ENCODE measurements around the gene LOXL3. TPM values are rescaled to one million over a fixed set of nuclear protein-coding genes. Genes with fewer than 3 reads are reported as not detected.
A peak's percentile ranks its signal among the peaks of the same experiment; 100 is the strongest.

Gene LOXL3, protein sequence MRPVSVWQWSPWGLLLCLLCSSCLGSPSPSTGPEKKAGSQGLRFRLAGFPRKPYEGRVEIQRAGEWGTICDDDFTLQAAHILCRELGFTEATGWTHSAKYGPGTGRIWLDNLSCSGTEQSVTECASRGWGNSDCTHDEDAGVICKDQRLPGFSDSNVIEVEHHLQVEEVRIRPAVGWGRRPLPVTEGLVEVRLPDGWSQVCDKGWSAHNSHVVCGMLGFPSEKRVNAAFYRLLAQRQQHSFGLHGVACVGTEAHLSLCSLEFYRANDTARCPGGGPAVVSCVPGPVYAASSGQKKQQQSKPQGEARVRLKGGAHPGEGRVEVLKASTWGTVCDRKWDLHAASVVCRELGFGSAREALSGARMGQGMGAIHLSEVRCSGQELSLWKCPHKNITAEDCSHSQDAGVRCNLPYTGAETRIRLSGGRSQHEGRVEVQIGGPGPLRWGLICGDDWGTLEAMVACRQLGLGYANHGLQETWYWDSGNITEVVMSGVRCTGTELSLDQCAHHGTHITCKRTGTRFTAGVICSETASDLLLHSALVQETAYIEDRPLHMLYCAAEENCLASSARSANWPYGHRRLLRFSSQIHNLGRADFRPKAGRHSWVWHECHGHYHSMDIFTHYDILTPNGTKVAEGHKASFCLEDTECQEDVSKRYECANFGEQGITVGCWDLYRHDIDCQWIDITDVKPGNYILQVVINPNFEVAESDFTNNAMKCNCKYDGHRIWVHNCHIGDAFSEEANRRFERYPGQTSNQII
- under 1 TPM in 1 of 2 experiments, not detected in 1; 0.22 TPM for total RNA-seq
- polyA plus RNA-seq: under 1 TPM; 0.06 to 0.15 (median 0.06) TPM
- total RNA-seq: 0 to 0.34 (median 0.16) reads per million in 6 experiments

DNA sequence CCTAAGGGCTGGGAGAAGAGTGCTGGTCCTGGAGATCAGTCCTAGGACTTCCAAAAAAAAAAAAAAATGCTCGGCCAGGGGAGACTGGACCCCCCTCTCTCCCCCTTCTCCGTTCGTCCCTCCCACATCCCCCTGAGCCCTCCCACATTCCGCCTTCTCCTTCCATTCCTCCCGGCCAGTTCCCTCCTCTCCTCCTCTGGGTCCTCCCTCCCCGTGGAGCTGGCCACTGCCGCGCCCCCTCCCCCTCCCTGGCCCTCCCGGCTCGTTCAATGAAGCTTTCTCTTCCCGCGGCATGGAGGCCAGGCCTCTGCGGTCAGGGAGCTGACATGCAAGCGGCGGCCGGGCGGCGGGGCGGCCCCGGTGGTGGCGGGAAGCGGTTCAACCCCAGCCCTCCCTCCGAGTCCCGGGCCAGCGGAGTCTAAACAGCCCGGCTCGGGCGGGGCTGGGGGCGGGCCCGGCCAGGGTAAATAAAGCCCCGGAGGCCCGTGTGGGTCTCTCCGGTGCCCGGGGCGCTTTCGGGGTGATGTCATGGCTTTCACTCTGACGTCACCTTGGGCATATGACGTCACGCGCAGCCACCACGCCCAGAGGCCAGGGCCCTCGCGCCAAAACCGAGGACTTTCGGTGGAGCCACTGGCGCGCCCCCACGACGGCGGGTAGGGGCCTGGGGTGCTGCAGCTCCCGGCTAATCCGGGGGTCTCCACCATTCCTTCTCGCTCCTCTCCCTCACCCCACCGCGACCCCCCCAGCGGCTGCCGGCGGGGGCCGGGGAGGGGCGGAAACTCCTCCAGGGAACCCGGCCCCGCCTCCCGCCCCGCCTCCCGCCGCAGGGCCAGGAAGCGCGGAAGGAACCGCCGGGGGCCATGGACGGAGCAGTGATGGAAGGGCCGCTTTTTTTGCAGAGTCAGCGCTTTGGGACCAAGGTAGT lies at the start of gene LOXL3, which contains the start of gene DOK1:
TSS of gene LOXL3 (minus strand) at position 51 of the 928 bp plus-strand sequence. CDS start 1,308 bp downstream, outside the sequence.
TSS of gene DOK1 (plus strand) at position 829 of the 928 bp plus-strand sequence. CDS start at position 864, 35 bp downstream.
- POLR2A ChIA-PET: interaction anchor here (0.6 to 1.1 kb wide), 5 partner anchors 23 to 82 kb away, joined by 3 to 5 read pairs (median 4); partner anchors contain the start of genes AUP1, HTRA2 and MRPL53
- Mint-ChIP-seq H3K4me1 (peaks cover 12 to 26% (median 25%) of the 10 kb centered on the region in 4 donors), H3K27me3 (peaks cover 16 to 39% (median 27%) of the 10 kb centered on the region in 5 donors), H3K36me3 (no peaks in the 10 kb centered on the region), H3K4me3 (peak within 1 kb of the TSS; percentile 82 to 98 (median 92)), H3K27ac (peak within 1 kb of the TSS; percentile 66 to 95 (median 90)), H3K9me3 (no peaks in the 10 kb centered on the region)
- DNase-seq: peak; percentile 65 to 88 (median 78)
- ATAC-seq: peak; percentile 77 to 79

DNA sequence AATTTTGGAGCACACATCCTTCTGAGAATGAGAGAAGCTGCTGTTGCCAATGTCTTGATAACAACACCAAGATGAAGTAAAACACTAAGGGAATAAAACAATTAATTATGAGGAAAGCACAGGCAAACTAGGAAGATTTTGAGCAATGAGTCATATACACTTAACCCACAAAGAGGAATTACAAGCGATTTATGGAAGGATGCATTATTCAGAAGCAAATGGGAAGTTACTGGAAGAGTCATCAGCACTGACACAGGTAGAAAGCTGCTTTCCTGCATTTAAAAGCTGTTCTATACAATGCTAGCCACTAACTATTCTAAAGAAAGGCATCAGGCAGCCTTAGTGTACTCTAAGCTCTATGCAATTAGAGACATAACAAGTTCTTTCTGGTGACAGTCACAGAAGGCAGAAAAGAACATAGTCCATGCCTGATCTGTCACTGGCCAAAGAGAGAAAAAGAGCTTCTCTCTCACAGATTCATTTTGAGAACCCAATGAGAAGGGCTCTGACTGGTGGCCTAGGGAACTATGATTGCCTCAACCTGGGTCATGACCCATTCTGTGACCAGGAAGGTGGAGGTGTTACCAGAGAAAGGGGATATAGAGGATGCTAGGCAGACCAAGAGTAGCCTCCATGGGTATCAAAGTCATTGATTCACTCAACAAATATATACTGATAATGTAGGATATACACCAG lies 49.0 kb upstream of the LOXL3 start:
- Mint-ChIP-seq H3K27me3 (peaks cover 18 to 43% (median 26%) of the 10 kb centered on the region in 5 donors), H3K36me3 (no peaks in the 10 kb centered on the region), H3K27ac (no peak overlapping the region), H3K4me3 (no peak overlapping the region), H3K4me1 (peaks cover 0 to 4% (median 1%) of the 10 kb centered on the region in 4 donors), H3K9me3 (no peaks in the 10 kb centered on the region)
- DNase-seq (no peak), ATAC-seq (no peak)
- POLR2A ChIA-PET: no interaction called here

DNA sequence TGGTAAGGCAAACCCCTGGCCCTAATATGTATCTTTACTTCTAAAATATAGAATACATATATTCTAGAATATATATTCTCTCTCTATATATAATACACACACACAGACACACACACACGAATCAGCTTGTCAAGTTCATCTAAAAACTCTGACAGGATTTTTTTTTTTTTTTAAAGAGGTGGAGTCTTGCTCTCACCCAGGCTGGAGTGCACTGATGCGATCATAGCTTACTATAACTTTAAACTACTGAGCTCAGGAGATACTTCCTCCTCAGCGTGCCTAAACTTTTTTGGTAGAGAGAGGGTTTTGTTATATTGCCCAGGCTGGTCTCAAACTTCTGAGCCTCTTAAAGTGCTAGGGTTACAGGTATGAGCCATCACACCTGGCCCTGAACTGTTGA lies 45.9 kb upstream of the LOXL3 start:
- H3K36me3 Mint-ChIP-seq: no peaks in the 10 kb centered on the region
- no peak overlapping the region for H3K4me3 Mint-ChIP-seq
- H3K9me3 Mint-ChIP-seq: no peaks in the 10 kb centered on the region
- H3K27me3 Mint-ChIP-seq: peaks cover 18 to 57% (median 31%) of the 10 kb centered on the region in 5 donors
- H3K4me1 Mint-ChIP-seq: peaks cover 0 to 4% (median 1%) of the 10 kb centered on the region in 4 donors
- ATAC-seq: no peak
- no peak for DNase-seq
- no peak overlapping the region for H3K27ac Mint-ChIP-seq
- POLR2A ChIA-PET: no interaction called here

DNA sequence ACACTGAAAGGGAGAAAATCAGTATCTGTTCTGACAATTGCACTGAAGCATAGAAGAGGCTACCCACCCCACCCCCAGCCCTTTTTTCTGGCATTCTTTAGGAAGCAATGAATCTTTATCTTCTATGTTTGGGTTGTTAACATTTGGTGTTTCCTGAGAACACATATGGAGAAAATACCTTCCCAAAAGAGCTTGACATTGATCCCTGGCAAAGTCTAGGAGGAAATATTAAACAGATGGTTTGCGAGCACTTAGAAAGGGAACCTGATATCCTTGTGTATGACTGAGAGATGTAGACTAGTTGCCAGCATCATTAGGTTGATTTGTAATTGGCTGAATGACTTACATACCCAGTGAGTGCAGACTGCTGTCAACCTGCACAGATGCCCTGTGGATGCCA lies 43.7 kb upstream of the LOXL3 start:
- peaks cover 0 to 4% (median 0%) of the 10 kb centered on the region in 4 donors for H3K4me1 Mint-ChIP-seq
- no peak overlapping the region for H3K27ac Mint-ChIP-seq
- DNase-seq (no peak), ATAC-seq (no peak)
- H3K27me3 Mint-ChIP-seq: peaks cover 19 to 57% (median 27%) of the 10 kb centered on the region in 5 donors
- no peaks in the 10 kb centered on the region for H3K9me3 Mint-ChIP-seq
- H3K36me3 Mint-ChIP-seq: no peaks in the 10 kb centered on the region
- POLR2A ChIA-PET: no interaction called here
- no peak overlapping the region for H3K4me3 Mint-ChIP-seq

DNA sequence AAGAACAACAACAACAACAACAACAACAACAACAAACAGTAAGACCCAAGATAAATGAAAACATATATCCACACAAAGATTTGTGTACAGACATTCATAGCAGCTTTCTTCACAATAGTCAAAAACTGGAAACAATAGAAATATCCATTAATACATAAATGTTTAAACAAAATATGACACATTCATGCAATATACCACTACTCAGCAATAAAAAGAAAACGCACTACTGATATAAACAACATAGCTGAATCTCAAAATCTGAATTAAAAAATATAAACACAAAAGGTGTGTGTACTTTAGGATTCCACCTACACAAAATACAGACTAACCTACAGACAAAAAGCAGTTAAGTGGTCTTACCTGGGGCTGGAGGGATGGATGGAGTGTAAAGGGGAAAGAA lies 42.8 kb upstream of the LOXL3 start:
- no peak overlapping the region for H3K27ac Mint-ChIP-seq
- no peak overlapping the region for H3K4me3 Mint-ChIP-seq
- H3K36me3 Mint-ChIP-seq: no peaks in the 10 kb centered on the region
- H3K9me3 Mint-ChIP-seq: no peaks in the 10 kb centered on the region
- no peak for DNase-seq
- peaks cover 17 to 57% (median 26%) of the 10 kb centered on the region in 5 donors for H3K27me3 Mint-ChIP-seq
- peaks cover 0 to 4% (median 0%) of the 10 kb centered on the region in 4 donors for H3K4me1 Mint-ChIP-seq
- ATAC-seq: no peak
- POLR2A ChIA-PET: no interaction called here

DNA sequence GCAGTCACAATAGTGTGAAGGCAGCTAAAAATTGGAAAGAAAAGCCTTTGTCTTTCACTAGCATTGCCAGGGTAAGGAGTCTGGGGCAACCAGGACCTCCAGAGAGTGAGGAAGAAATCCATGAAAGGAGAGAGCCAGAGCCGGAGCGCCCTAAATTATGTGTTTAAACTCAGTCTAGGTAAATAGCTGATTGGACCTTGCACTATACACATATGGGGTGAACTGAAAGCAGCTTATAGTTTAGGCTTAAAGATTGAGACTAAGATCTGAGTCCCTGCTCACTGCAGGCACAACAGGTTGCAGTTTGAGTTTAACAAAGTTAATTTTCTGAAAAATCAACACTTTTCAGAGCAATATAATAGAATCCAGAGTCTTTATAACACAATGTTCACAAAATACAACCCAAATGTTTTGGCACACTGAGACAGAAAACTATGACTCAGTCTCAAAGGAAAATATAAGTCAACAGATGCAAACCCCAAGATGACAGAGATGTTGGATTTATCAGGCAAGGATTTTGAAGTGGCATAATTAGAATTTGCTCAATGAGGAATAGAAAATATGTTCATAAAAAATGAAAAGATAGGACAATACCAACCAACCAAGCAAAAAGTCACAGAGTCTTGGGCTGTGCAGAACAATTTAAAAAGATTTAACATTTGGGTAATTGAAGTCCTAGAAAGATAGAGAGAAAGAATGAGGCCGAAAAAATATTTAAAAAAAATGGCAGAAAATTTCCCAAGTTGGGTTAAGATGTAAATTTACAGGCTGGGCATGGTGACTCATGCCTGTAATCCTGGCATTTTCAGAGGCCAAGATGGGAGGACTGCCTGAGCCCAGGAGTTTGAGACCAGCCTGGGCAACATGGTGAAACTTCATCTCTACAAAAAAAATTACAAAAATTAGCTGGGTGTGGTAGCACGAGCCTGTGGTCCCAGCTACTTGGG lies 40.4 kb upstream of the LOXL3 start:
- ATAC-seq: no peak

DNA sequence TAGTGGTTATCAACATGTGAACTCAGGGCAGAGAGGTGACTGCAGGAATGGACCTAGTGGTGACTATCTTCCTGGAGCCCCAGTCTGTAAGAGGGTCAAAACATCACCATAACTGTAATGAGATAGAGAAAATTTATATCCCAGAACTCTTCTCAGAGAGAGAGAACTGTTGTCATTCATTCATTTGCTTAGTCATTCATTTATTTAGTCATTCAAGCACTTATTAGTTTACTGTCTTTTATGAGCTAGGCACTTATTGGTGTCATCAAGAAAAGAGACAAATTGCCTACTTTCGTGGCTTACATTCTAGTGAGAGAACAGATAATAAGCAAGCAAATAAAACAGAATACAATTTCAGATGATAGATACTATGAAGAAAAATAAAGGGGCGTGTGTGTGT lies 34.9 kb upstream of the LOXL3 start:
- Mint-ChIP-seq H3K9me3 (no peaks in the 10 kb centered on the region), H3K27ac (no peak overlapping the region), H3K4me3 (no peak overlapping the region), H3K4me1 (peaks cover 0 to 6% (median 4%) of the 10 kb centered on the region in 4 donors), H3K27me3 (peaks cover 14 to 30% (median 16%) of the 10 kb centered on the region in 5 donors), H3K36me3 (no peaks in the 10 kb centered on the region)
- POLR2A ChIA-PET: interaction anchor here (0.6 to 3.8 kb wide), 5 partner anchors 58 to 851 kb away, joined by 3 to 23 read pairs (median 3); partner anchors contain the start of genes CCDC142, TPRKB and TTC31
- no peak for DNase-seq
- no peak for ATAC-seq

More for the DNA sequence above, 40.4 kb upstream of the LOXL3 start:
- H3K36me3 Mint-ChIP-seq: no peaks in the 10 kb centered on the region
- no peaks in the 10 kb centered on the region for H3K4me1 Mint-ChIP-seq
- POLR2A ChIA-PET: no interaction called here
- H3K9me3 Mint-ChIP-seq: no peaks in the 10 kb centered on the region
- no peak for DNase-seq
- no peak overlapping the region for H3K4me3 Mint-ChIP-seq
- no peak overlapping the region for H3K27ac Mint-ChIP-seq
- peaks cover 18 to 48% (median 29%) of the 10 kb centered on the region in 5 donors for H3K27me3 Mint-ChIP-seq

DNA sequence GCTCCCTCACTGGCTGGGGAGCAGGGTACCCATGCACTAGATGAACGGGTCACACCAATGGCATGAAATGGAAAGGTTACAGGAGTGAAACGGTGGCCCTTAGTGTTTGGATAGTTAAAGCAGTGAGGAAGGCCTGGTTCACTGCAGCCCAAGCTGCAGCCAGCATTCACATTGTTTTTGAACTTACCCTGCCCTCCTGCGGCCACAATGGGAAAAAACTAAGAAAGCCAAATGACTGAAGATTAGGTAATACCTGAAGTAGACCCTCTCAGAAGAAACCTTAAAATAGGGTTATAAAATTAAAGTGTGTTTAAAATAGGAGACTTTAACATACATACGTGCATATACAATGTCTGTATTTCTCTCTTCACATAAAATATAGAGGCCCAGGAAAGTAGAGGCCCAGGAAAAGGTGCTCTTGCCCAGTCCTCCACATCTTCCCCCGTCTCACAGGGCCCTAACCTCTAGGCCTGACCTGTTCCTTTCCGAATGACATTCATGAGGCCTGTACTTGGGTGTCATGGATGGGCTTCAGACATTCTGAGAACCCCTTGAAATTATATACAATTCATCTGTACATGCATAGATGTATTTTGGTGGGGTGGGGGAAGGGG lies 34.0 kb upstream of the LOXL3 start:
- no peaks in the 10 kb centered on the region for H3K9me3 Mint-ChIP-seq
- H3K4me3 Mint-ChIP-seq: no peak overlapping the region

DNA sequence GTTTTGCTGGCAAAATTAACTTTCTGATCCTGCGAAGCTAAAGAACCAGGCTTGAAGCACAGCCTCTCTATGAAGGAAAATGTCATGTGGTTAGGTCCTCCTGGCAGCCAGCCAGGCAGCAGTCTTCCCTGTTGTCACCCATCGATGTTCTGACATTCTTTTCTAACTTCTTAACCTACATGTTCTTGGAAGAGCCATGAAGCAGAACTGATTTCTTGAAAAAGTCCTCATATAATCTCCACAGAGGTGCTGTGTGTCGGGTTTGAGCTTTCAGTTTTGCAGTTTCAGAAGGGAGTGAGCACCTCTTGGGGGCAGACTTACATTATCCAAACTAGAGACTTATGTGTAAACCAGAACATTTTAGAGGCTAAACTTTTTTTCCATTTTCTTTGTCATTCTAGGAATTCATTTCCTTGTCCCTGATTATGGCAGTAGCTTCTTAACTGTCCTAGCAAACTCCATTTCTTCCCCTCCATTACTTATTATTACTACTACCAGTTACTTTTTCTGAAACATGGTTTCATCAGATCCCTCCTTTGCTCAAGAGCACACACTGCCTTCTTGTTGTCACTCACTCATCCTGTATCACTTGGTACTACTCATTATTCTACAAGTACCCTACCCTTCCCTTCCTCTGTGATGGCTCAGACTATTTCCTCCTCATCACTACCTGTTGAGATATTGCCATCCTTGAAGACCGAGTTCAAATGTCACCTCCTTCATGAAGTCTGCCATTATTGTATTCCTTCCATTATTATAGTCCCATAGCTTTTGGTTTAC lies 31.9 kb upstream of the LOXL3 start:
- ATAC-seq (no peak), DNase-seq (peak in 2 of 10 donors; percentile 4 to 5)
- H3K36me3 Mint-ChIP-seq: no peaks in the 10 kb centered on the region
- peak overlapping the region in 1 of 10 donors; percentile 42 for H3K27ac Mint-ChIP-seq
- no peaks in the 10 kb centered on the region for H3K9me3 Mint-ChIP-seq
- H3K27me3 Mint-ChIP-seq: peaks cover 4 to 17% (median 11%) of the 10 kb centered on the region in 5 donors
- POLR2A ChIA-PET: interaction anchor here (0.5 to 3.8 kb wide), 6 partner anchors 13 to 118 kb away, joined by 3 to 23 read pairs (median 5); partner anchors contain the start of genes CCDC142, MRPL53 and TTC31
- H3K4me3 Mint-ChIP-seq: peak overlapping the region in 4 of 10 donors; percentile 13 to 26 (median 18)
- peaks cover 0 to 6% (median 4%) of the 10 kb centered on the region in 4 donors for H3K4me1 Mint-ChIP-seq

More for the DNA sequence above, 34.0 kb upstream of the LOXL3 start:
- Mint-ChIP-seq H3K36me3 (no peaks in the 10 kb centered on the region), H3K27ac (peak overlapping the region in 1 of 10 donors; percentile 69), H3K4me1 (peaks cover 0 to 6% (median 4%) of the 10 kb centered on the region in 4 donors), H3K27me3 (peaks cover 6 to 25% (median 11%) of the 10 kb centered on the region in 5 donors)
- DNase-seq (peak; percentile 15 to 81 (median 56)), ATAC-seq (peak; percentile 86 to 97)
- POLR2A ChIA-PET: interaction anchor here (0.8 to 3.8 kb wide), 6 partner anchors 14 to 850 kb away, joined by 3 to 23 read pairs (median 3); partner anchors contain the start of genes CCDC142, INO80B, TPRKB and TTC31

All from naive thymus-derived CD8-positive, alpha-beta T cell (primary cell).